GM19193 (cell line): ENCODE results near the gene YPEL1.

Experiments used
- POLR2A ChIP-seq: IDR thresholded peaks from 4 replicates; pipeline ENCODE4 v1.6.1; 2011; ENCODE audit not compliant: insufficient read depth, insufficient read length; ENCODE audit errors: extremely low read depth

Gene YPEL1

GRCh38 chr22:21730535-21731308 is 4.9 kb downstream of the YPEL1 start:
- no peak for TF ChIP-seq POLR2A

GRCh38 chr22:21728270-21728669 is 7.3 kb downstream of the YPEL1 start:
- no peak for TF ChIP-seq POLR2A

GRCh38 chr22:21727768-21728167 is 7.8 kb downstream of the YPEL1 start:
- TF ChIP-seq POLR2A: no peak

- TF ChIP-seq POLR2A: no peak
Observed at GRCh38 chr22:21727159-21727558, 8.4 kb downstream of the YPEL1 start.

- TF ChIP-seq POLR2A: no peak
Observed at GRCh38 chr22:21726650-21727049, 8.9 kb downstream of the YPEL1 start.

GRCh38 chr22:21725956-21726649 is 9.5 kb downstream of the YPEL1 start:
- no peak for TF ChIP-seq POLR2A

- TF ChIP-seq POLR2A: no peak
Observed at GRCh38 chr22:21719024-21719423, 16.6 kb downstream of the YPEL1 start.

GRCh38 chr22:21718499-21718898 is 17.1 kb downstream of the YPEL1 start:
- TF ChIP-seq POLR2A: no peak

- no peak for TF ChIP-seq POLR2A
Observed at GRCh38 chr22:21714786-21715185, 20.8 kb downstream of the YPEL1 start.

GRCh38 chr22:21714059-21714770 is 21.4 kb downstream of the YPEL1 start:
- TF ChIP-seq POLR2A: no peak

GRCh38 chr22:21713428-21714058 is 22.1 kb downstream of the YPEL1 start:
- TF ChIP-seq POLR2A: no peak

GRCh38 chr22:21712751-21713427 is 22.7 kb downstream of the YPEL1 start:
- no peak for TF ChIP-seq POLR2A

- TF ChIP-seq POLR2A: no peak
Observed at GRCh38 chr22:21711851-21712250, 23.7 kb downstream of the YPEL1 start.

- no peak for TF ChIP-seq POLR2A
Observed at GRCh38 chr22:21710156-21710555, 25.4 kb downstream of the YPEL1 start.

GRCh38 chr22:21709688-21710087 is 25.9 kb downstream of the YPEL1 start:
- no peak for TF ChIP-seq POLR2A
